HFF-Myc (cell line): ENCODE measurements around the gene HELQ.
"Not testable (repeated sequence)": the region's sequence is repeated elsewhere in the genome, so short reads cannot be mapped to it uniquely, and the experiment has no call there.

Experiments
- DNase-seq: peaks from one replicate; pipeline ENCODE4 v3.0.0-alpha.2; 2011; ENCODE audit warnings: low read depth; ENCODE audit errors: extremely low read depth
- H3K4me3 ChIP-seq: replicated peaks from 2 replicates; pipeline ENCODE4 v1.5.1; 2011; ENCODE audit warnings: low read depth, mild to moderate bottlenecking, control low read depth, low read length
- CTCF ChIP-seq: IDR thresholded peaks from 2 replicates; pipeline ENCODE4 v1.5.1; 2012; ENCODE audit warnings: mild to moderate bottlenecking, low read depth, low read length, control low read depth; ENCODE audit errors: missing control alignments

The HELQ gene

GRCh38 chr4:83431200-83431599 is 24.4 kb downstream of the HELQ start:
- no peak for DNase-seq
- no peak overlapping the region for H3K4me3 ChIP-seq
- TF ChIP-seq CTCF = no peak

GRCh38 chr4:83418211-83418610 is 37.4 kb downstream of the HELQ start:
- no peak for TF ChIP-seq CTCF
- no peak overlapping the region for H3K4me3 ChIP-seq
- DNase-seq = no peak

GRCh38 chr4:83417566-83417965 is 38.1 kb downstream of the HELQ start:
- no peak overlapping the region for H3K4me3 ChIP-seq
- DNase-seq = no peak
- no peak for TF ChIP-seq CTCF

DNA sequence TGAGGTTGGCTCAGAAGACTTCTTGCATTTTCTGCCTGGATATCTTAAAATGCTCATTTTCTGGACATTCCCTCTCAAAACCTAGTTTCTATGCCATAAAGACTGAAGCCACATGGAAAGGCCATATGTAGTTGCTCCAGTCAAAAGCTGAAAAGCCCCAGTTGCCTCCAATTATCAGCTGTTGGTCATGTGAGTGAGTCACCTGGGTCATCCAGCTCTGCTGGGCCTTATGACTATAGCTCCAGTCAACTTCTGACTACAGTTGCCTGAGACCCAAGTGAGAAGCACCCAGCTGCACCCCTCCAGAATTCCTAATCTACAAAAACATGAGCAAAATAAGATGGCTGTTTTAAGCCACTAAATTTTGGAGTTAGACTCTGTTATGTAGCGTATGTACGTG is 41.9 kb downstream of the HELQ start:
- no peak for TF ChIP-seq CTCF
- no peak for DNase-seq
- no peak overlapping the region for H3K4me3 ChIP-seq

DNA sequence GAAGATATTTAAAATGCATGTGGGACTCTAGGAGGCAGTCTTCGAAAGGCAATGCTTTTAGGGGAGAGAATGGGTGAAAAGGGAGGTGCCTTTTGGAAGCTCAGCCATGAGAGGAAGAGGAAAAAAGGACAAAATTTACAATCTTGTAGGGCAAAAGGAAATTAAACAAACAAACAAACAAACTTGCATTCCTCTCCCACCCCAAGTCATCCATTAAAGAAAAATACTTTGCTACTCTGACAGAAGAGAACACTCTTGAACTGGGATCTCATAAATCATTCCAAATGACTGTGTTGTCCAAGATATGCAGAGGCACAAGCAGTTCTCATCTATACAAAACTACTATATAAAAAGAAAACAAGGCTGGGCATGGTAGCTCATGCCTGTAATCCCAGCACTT is 46.7 kb downstream of the HELQ start:
- no peak for TF ChIP-seq CTCF
- no peak for DNase-seq
- H3K4me3 ChIP-seq = no peak overlapping the region

- DNase-seq = no peak
- no peak for TF ChIP-seq CTCF
- H3K4me3 ChIP-seq = no peak overlapping the region
Observed at GRCh38 chr4:83405844-83406816, 49.5 kb downstream of the HELQ start.

- not testable (repeated sequence) for DNase-seq, H3K4me3 ChIP-seq
Observed at GRCh38 chr4:83398158-83398557, 57.5 kb downstream of the HELQ start.
